HuH-7.5 (cell line): ENCODE data around the gene DAB1.
"Not testable (repeated sequence)": the region's sequence is repeated elsewhere in the genome, so short reads cannot be mapped to it uniquely, and the experiment has no call there.

Experiments used
- DNase-seq: peaks from one replicate; pipeline ENCODE4 v3.0.0; 2011; ENCODE audit warnings: low spot score

The DAB1 gene

DNA sequence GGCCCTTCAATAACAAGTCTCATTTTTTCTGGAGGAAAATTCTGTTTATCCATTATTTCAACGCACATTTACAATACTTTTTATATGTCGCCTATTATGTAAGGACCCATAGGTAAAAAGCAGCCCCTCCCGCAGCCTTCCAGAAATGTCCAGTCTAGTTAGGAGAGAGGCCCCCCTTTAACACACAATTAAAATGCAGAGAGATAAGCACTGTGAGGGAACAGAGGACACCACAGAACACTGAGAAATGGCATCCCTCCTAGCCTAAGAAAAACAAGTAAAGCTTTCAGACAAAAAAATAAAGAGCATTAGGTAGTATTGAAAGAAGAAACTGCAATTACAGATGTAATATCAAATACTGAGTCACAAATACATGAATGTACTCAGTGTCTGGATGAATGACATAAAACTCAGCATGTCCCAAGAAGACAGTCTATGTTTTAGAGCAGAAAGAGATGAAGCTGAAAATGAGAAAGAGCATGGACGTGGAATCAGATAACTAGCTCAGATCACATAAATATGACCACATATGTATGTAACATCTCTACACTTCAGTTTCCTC, 62.9 kb downstream of the DAB1 start:
- no peak for DNase-seq

DNA sequence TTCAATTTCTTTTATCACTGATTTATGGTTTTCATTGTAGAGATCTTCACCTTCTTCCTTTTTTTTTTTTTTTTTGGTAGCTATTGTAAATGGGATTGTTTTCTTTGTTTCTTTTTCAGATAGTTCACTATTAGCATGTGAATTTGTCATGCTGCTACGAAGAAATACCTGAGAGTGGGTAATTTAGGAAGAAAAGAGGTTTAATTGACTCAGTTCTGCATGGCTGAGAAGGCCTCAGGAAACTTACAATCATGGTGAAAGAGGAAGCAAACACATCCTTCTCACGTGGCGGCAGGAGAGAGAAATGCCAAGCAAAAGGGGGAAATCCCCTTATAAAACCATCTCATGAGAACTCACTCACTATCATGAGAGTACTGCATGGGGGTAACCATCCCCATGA, 66.4 kb downstream of the DAB1 start:
- no peak for DNase-seq

DNA sequence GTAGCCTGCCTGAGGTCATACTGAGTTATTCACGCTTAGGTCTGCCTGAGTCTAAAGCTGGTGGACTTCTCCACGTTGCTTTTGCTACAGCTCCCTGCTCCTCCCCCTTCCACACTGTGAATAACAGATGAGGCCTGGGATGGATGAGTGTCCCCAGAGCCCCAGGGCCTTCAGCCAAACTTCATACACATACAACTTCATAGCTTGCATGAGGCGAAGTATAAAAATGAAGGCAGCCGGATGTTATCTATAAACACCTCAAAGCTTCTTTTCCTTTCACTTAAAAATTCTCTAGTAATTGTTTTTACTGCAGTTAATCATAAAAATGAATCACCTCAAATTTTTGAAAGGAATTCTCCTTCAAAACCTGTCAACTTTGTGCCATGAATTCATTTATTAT, 70.2 kb downstream of the DAB1 start:
- DNase-seq = no peak

DNA sequence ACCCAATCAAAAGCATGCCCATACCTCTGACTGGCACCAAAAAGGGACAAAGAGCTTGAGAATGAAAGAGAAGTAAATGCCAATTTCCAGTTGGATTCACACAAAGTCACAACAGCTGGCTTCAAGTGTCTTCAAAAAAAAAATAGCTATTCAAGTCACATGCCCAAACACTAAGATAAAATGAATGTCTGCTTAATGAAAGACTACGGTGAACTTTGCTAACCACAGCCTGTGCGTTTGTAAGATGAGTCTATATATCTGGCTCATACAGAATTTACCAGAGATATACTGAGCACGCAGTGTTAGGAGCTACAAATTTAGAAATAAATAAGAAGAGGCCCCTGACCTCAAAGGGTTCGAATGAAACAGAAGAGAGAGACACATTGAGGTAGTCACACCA, 73.2 kb downstream of the DAB1 start:
- no peak for DNase-seq

DNA sequence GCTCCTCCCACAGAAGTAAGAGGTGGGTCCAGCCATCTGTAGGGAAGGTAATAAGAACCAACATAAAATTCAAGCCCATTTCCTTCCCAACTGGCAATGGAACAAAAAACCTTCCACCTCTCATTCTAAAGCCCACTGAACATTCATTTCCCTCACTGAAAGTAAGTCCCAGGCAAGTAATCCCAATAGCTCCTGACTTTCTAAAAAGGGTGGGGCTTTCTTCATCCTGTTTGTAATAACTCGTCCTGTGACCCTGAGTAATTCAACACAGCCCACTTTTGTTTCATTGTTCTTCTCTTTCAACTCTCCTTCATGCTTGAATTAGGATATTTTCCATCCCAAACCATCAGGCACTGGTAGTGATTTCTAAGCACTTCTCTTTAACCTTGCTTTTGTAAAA, 74.9 kb downstream of the DAB1 start:
- DNase-seq = no peak

DNA sequence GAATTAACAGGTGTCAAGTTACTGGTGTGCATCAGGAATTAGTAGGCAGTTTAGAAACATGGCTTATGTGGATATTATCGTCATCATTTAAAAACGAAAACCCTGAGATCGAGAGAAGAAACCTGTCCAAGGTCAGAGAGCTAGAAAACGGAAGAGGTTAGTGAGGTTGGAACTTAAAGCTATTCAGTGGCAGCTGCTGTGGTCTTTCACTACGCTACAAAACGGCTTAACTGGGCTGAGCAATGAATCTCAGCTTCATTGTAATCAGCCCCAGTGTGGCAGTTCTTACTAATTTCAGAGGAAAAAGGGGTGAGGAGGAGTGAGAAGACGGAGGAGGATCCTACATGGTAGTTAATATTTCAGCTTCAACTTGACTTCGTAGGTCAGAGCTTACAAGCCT, 77.9 kb downstream of the DAB1 start:
- no peak for DNase-seq

DNA sequence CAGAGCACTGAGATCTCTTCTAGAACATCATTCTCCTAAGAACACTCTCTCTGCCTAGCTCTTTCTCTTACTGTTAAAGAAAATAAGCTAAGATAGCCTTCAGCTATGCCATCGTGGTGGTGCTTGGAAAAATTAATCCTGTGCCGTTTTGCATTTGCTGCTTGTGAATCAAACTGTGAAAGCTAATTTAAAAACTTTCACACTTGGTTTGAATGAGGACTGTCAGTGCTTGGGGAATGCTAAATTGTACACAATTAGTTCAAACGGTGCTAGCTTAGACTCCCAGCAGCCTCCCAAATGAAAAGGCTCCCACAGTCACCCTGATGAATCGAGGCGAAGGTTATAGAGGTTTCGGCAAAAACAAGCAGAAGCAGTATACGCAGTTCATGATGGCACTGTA, 79.6 kb downstream of the DAB1 start:
- DNase-seq = no peak

DNA sequence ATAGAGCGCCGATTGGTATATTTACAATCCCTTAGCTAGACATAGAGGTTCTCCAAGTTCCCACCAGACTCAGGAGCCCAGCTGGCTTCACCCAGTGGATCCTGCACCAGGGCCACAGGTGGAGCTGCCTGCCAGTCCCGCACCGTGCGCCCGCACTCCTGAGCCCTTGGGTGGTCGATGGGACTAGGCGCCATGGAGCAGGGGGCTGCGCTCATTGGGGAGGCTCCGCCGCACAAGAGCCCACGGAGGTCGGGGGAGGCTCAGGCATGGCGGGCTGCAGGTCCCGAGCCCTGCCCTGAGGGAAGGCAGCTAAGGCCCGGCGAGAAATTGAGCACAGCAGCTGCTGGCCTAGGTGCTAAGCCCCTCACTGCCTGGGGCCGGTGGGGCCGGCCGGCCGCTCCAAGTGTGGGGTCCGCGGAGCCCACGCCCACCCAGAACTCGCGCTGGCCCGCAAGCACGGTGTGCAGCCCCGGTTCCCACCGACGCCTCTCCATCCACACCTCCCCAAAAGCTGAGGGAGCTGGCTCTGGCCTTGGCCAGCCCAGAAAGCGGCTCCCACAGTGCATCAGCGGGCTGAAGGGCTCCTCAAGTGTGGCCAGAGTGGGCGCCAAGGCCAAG, 80.5 kb downstream of the DAB1 start:
- not testable (repeated sequence) for DNase-seq

DNA sequence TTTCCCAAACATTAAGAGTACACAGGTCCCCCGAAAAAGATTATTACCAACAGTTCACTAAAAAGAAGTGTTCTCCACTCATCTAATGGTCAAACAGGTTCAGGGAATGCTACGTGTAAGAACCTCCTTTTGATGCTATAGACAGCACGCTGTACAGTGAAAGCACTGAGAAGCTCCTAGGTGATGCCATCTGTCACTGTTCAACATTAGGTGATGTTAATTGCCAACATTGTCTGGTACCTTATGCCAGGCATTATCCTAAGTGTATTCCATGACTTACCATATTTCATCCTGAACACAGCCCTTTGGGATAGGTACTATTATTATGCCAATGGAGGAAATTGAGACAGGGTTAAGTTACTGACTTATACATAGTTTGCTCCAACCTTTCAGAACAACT, 82.1 kb downstream of the DAB1 start:
- no peak for DNase-seq

DNA sequence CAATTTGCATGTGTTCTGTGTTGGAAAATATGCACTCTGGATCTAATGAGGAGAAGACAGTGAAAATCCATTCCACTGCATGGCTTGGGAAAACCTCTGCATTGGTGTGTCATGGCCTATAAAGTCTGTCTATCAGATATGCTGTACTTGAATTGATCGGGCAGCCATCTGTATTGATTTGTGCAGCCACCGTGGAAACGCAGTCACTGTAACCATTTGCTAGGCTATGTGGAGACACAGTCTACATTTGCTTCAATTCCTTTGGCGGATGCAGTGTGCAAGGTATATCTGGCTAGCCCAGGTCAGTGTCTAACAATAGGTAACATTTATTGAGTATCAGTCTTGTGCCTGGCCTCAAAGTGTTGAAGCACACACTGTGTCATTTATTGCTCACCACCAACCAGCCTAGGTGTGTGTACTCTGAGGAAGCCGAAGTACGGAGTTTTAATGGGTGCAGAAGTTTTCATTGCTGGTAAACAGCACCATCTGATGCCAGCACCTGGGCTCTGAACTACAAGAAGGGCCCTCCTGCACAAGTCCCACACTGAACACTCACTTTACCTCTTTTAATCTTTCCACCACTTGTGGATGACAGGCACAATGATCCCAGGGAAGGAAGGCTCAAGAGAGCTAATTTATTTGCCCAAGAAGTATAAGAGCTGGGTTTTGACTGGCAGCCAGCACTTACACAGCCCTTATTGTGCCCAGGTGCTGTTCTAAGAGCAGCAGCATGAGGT, 83.4 kb downstream of the DAB1 start:
- no peak for DNase-seq

DNA sequence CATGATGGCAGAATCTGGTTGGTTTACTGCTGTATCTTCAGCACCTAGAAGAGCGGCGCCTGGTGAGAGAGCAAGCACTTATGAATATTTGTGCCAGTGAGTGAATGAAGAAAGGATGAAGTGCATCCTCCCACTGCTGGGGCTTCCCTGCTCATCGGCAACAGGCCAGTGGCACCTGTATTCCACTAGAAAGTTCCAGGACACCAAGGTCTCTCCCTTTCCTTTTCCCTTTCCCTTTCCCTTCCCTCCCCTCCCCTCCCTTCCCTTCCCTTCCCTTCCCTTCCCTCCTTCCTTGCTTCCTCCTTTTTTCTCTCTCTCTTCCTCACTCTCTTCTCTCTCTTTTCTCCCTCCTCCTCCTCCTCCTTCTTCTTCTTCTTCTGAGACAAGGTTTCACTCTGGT, 86.2 kb downstream of the DAB1 start:
- no peak for DNase-seq

DNA sequence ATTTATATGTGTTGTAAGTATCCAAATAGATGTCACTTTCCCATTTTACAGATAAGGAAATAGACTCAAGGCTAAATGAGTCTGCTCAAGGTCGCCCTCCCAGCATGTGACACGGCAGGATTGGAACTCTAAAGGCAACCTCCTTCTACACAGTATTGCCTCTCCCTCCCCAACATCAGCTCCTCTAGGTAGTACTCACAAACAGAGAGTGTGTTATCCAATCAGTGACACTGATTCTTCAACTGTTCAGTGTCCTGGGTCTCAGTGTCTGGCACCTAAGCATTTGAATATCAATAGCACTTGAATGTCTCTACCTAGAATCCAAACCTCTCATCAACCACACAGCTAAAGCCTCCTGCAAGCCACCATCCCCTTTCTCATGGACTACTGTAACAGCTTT, 87.1 kb downstream of the DAB1 start:
- no peak for DNase-seq

DNA sequence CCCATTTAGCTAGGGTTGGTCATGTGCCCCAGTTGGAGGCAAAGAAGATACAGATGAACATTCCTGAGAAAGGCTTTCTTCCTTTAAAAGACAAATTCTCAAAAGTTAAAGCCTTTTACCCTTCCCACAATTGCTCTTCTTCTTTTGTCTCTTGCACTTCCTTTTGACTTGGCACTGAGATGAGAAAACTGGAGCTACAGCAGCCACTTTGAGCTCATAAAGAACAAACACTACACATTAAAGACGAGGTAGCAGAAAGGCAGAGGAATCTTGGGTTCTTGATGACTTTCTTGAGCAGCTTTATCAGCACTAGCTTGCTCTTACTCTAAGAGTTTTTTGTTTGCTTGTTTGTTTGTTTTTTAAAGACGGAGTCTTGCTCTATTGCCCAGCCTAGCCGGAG, 92.2 kb downstream of the DAB1 start:
- DNase-seq = no peak

DNA sequence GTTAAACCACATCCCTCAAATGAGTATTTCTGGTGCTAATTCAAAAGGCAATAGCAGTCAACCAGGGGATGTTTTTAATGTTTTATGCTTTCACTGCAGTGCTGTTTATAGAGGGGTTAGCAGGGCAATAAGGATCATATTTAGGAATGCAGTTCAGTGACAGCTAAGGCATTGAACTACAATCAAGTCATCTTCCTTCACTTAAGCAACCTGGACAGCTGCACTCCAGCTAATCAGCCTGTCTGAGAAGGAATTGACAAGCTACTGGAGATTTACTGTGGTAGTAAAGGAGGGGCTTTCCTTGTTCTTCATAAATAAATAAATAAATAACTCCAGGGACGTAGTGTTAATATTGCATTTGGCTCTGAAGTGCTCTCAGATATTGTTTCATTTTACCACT, 93.9 kb downstream of the DAB1 start:
- DNase-seq = no peak

DNA sequence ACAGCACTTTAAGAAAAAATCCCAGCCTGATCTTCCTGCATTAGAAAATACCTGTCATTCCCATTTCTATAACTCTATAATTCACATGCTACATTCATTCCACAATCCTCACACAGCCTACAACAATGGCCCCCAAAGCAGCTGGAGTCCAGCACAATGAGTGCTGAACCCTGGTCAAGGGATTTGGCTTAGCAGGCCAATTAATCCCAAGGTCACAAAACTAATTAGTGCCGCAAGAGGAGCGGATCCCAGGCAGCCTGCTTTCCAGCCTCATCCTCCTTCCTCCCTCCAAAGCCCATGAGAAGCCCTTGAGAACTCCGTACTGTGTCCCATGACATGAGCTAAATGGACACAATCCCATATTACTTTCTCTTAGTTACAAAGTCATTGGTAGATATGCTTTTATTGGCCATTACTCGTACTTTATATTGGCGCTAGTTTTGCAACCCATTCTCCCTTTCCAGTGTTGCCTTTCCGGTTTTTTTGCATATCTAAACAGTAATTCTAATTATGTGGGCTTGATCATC, 94.8 kb downstream of the DAB1 start:
- DNase-seq = no peak

DNA sequence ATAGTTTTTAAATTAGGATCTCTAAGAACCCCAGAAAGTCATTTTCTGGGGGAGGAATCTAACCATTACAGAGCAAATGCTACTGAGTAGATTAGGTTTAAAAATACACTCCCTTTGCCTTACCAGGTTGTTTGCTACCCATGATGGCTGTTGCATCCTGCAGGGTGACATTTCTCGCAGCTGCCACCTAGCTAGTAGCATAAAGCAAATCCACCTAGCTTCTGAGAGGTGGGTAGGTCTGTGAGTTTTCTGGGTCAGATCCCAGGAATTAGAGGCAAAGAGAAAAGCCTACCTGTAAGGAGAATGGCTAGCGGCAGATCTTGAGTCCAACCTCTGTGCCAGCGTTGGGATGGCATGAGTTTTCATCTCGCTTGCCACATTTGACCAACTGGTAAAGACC, 95.9 kb downstream of the DAB1 start:
- DNase-seq = no peak

DNA sequence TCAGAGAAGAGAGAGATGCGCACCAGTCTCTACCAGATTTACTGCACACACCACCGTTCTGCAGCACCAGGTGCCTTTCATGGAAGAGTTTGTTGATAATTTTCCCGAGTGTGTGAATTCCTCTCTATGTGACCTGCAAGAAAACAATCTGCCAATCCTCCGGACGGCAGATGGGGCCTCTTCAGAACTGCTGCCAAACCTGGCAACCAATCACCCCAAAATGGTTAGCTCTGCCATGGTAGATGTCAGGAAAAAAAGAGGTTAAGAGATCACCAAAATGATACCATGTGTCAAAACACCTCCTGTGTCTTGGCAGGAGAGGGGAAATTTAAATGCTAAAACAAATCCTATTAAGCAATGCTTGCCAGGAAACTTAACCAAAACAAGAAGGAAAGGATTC, 96.5 kb downstream of the DAB1 start:
- DNase-seq = no peak

DNA sequence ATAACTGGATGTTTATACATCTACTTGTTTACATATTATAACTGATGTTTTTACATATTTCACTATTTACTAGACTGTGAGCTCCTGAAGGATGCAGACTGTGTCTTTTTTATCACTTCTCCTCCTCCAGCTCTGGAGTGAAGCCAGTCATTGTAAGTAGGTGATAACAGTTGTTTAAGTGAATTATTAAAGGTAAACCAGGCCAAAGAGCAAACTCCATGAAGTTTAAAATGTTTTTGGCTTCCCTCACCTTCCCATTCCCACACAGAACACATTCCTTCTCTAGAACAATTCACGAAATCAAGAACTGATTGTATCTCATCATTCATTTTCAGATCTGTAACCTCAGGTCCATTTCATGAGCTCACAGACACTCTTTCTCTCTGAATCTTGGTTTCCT, 98.3 kb downstream of the DAB1 start:
- DNase-seq = no peak

DNA sequence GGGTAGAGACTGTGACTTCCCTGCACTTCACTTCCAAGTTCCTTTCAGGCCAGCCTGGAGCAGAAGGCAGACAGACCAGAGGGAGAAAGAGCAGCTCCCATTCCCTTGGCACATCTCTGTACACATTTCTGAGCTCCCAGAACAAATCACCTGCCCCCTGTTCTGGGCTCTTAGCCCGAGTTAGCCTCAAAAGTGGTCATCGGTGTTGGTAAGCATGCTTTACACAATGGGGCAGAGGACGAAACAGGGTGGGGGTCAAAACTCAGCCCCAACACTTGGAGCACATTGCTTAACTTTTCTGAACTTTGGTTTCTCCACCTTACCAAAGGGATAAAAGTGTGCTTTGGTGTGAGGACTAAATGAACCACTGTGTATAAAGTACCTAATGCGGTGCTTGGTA, 98.7 kb downstream of the DAB1 start:
- DNase-seq = no peak

DNA sequence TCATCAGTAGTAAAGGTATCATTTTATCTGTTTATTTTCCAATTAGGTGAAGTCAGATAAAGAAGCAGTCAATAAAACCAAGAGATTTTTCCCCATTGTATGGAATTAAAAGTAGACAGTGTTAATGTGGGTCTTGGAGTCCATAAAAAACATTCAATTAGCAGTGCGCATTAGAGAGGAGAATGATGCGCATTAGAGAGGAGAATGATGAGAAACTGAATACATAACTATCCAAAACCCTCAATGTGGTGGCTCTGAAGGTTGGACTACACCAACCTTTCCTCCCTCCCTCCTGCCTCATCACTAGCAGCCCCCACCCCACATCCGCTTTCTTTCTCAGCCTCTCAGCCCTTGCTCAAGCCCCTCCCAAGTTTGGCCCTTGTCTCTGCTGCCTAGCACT, 99.5 kb downstream of the DAB1 start:
- DNase-seq = no peak

DNA sequence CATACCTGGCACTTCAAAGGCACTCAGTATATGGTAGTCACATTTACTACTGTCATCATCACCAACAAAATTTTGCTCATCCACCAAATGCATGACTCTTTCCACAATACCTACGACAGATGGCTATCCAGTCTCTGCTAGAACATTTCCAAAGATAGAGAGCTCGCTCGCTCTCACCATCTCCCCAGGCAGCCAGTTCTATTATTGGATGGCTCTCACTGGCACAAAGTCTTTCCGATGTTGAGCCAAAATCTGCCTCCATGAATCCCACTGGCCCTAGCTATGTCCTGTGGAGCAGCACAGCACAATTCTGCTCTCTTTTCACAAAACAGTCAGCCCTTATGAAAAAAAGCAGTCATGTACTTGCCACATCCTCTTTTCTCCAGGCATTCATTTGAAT, 102.1 kb downstream of the DAB1 start:
- DNase-seq = no peak

DNA sequence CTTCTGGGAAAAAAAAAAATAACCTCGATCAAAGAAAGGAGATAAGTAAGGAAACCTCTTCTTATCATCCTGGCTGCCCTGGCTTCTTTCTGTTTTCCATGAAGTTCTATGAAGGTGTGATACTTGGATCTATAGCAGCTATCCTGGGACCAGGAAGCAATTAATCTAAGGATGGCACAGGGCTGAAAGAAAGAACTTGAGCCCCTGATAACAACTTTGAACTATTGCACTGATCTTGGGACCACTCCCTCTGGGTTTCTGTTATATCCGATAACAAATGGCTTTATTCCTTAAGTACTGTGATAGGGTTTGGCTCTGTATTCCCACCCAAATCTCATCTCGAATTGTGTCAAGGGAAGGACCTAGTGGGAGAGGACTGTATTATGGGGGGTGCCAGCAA, 104.1 kb downstream of the DAB1 start:
- no peak for DNase-seq

DNA sequence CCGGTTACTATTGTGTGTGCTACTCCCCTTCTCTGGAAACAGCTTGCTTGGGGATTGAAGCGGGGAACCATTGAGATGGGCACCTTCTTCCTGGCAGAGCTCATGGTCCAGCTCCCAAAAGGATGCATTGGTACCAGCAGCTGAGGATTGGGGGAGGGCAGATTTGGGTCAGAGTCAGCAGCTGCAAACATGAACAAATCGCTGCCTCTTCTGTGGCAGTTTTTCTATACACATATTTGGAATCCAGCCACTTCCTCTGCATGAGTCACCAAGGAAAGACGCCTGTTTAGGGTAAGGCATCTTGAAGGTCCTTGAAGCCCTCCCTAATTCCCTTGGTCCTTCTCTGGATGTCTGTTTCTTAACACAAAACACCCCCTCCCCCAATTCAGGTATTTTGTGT, 104.7 kb downstream of the DAB1 start:
- no peak for DNase-seq

DNA sequence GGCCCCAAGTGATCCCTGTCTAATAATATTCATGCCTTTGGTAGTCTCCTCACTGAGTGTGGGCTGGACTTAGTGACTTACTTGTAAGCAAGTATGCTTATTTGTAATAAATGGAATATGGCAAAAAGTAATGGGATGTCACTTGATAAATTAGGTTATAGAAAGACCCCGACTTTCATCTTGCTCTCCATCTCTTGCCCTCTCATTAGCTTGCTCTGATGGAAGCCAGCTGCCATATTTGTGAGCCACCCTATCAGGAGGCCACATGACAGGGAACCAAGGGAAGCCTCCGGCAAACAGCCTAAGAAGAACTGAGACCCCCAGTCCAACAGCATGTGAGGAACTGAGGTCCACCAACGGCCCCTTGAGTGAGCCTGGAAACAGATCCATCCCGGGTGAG, 107.0 kb downstream of the DAB1 start:
- DNase-seq = no peak
